ENCODE data around the gene MXD1. TPM values are rescaled to one million over a fixed set of nuclear protein-coding genes. Genes with fewer than 3 reads are reported as not detected.
A peak's percentile ranks its signal among the peaks of the same experiment; 100 is the strongest.

MXD1 gene
- total and polyA plus RNA-seq, 4 donors: 1.4 to 8.5 (median 5.8) TPM

DNA sequence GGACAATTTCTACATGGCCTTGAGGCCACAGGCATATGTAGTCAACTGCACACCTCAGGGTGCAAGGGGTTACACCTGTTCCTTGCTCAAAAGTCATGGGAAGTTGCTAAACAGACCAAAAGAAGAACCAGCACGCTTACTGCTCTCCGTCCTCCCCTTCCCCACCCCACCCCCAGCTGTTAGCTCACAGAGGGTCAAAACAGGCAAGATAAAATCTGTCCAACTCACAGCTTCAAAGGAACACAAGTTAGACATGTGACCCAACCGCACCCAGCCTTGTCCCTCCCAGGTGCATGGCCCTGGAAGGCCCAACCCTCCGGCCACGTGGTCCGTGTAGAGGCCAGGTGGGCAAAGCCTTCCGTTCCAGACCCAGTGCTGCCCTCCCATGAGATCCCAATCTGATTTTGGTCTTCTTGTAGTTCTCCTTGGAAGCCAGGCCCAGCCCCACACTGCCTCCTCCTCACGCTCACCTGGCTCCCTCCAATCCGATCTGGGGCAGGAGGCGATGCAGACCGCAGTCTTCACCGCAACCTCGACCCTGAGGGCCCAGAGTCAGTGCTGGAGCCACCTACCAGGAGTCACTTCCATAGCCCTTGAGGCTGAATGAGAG lies 61.0 kb downstream of the MXD1 start:
- peak in 1 of 2 donors; percentile 30 for TF ChIP-seq RXRA (IDR thresholded peaks at IDR 0.05)
- TF ChIP-seq HNF4A (conservative IDR thresholded peaks at IDR 0.05): peak in 1 of 2 donors; percentile 24
- no peak for TF ChIP-seq NR2F2 (IDR thresholded peaks at IDR 0.05)
- TF ChIP-seq SP1 (IDR thresholded peaks at IDR 0.05): peak; percentile 0
- TF ChIP-seq, protein P1, sequence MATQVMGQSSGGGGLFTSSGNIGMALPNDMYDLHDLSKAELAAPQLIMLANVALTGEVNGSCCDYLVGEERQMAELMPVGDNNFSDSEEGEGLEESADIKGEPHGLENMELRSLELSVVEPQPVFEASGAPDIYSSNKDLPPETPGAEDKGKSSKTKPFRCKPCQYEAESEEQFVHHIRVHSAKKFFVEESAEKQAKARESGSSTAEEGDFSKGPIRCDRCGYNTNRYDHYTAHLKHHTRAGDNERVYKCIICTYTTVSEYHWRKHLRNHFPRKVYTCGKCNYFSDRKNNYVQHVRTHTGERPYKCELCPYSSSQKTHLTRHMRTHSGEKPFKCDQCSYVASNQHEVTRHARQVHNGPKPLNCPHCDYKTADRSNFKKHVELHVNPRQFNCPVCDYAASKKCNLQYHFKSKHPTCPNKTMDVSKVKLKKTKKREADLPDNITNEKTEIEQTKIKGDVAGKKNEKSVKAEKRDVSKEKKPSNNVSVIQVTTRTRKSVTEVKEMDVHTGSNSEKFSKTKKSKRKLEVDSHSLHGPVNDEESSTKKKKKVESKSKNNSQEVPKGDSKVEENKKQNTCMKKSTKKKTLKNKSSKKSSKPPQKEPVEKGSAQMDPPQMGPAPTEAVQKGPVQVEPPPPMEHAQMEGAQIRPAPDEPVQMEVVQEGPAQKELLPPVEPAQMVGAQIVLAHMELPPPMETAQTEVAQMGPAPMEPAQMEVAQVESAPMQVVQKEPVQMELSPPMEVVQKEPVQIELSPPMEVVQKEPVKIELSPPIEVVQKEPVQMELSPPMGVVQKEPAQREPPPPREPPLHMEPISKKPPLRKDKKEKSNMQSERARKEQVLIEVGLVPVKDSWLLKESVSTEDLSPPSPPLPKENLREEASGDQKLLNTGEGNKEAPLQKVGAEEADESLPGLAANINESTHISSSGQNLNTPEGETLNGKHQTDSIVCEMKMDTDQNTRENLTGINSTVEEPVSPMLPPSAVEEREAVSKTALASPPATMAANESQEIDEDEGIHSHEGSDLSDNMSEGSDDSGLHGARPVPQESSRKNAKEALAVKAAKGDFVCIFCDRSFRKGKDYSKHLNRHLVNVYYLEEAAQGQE (IDR thresholded peaks at IDR 0.05): no peak
- no peak for TF ChIP-seq FOXA1 (IDR thresholded peaks at IDR 0.05)
- TF ChIP-seq HNF4G (IDR thresholded peaks at IDR 0.05): no peak
- TF ChIP-seq, protein P2, sequence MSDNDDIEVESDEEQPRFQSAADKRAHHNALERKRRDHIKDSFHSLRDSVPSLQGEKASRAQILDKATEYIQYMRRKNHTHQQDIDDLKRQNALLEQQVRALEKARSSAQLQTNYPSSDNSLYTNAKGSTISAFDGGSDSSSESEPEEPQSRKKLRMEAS (IDR thresholded peaks at IDR 0.05): no peak
- Histone ChIP-seq H3K27ac (ENCODE audit: low read depth in 1 of 2, low read length in 2 of 2) (peak overlapping the region; percentile 48 to 59), H3K4me3 (ENCODE audit: low read depth in 1 of 3, low read length in 3 of 3) (no peak overlapping the region), H3K9ac (ENCODE audit: low read depth in 1 of 2, low read length in 2 of 2) (no peak overlapping the region), H3K36me3 (ENCODE audit: control insufficient read depth in 4 of 4, insufficient read depth in 3 of 4, low read depth in 1 of 4, low read length in 3 of 4) (no peaks in the 10 kb centered on the region), H3K9me3 (ENCODE audit: control insufficient read depth in 4 of 4, low read length in 3 of 4) (no peaks in the 10 kb centered on the region), H3K27me3 (ENCODE audit: control insufficient read depth in 4 of 4, insufficient read depth in 4 of 4, low read length in 3 of 4) (no peaks in the 10 kb centered on the region), H3K4me1 (ENCODE audit: control insufficient read depth in 4 of 4, insufficient read depth in 4 of 4, low read length in 3 of 4) (peaks cover 6 to 22% (median 16%) of the 10 kb centered on the region in 4 donors)
- 76% methylated on average over 13 of the region's 13 CpGs for WGBS
- no peak for DNase-seq (ENCODE audit: low spot score)

DNA sequence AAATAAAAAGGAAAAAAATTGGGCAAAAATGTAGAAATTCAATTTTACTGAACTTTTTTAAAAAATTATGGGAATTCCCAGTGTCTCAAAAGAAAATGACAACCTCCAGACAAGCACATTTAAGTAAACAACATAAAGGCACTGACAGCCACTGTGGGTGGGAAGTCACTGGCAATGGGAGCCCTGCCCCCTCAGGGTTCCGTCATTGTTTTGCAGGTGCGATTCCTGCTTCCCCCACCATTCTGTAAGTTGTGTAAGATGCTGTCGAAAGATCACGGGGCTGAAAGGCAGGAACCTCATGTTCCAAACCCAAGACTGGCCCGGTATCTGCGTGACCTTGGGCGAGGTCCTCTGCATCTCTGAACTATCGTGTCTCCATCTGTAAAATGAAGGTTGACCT lies 62.3 kb downstream of the MXD1 start:
- TF ChIP-seq GABPA (IDR thresholded peaks at IDR 0.05 in 1 of 2, conservative IDR thresholded peaks at IDR 0.05 in 1 of 2): no peak
- no peak for TF ChIP-seq YY1 (IDR thresholded peaks at IDR 0.05)
- DNase-seq (ENCODE audit: low spot score): no peak
- H3K4me3 ChIP-seq (ENCODE audit: low read depth in 1 of 3, low read length in 3 of 3): no peak overlapping the region
- H3K27me3 ChIP-seq (ENCODE audit: control insufficient read depth in 4 of 4, insufficient read depth in 4 of 4, low read length in 3 of 4): no peaks in the 10 kb centered on the region
- no peaks in the 10 kb centered on the region for H3K9me3 ChIP-seq (ENCODE audit: control insufficient read depth in 4 of 4, low read length in 3 of 4)
- no peaks in the 10 kb centered on the region for H3K36me3 ChIP-seq (ENCODE audit: control insufficient read depth in 4 of 4, insufficient read depth in 3 of 4, low read depth in 1 of 4, low read length in 3 of 4)
- peak overlapping the region in 1 of 2 donors; percentile 65 for H3K27ac ChIP-seq (ENCODE audit: low read depth in 1 of 2, low read length in 2 of 2)
- peaks cover 6 to 22% (median 16%) of the 10 kb centered on the region in 4 donors for H3K4me1 ChIP-seq (ENCODE audit: control insufficient read depth in 4 of 4, insufficient read depth in 4 of 4, low read length in 3 of 4)
- WGBS: 92% methylated on average over 8 of the region's 8 CpGs
- no peak overlapping the region for H3K9ac ChIP-seq (ENCODE audit: low read depth in 1 of 2, low read length in 2 of 2)

DNA sequence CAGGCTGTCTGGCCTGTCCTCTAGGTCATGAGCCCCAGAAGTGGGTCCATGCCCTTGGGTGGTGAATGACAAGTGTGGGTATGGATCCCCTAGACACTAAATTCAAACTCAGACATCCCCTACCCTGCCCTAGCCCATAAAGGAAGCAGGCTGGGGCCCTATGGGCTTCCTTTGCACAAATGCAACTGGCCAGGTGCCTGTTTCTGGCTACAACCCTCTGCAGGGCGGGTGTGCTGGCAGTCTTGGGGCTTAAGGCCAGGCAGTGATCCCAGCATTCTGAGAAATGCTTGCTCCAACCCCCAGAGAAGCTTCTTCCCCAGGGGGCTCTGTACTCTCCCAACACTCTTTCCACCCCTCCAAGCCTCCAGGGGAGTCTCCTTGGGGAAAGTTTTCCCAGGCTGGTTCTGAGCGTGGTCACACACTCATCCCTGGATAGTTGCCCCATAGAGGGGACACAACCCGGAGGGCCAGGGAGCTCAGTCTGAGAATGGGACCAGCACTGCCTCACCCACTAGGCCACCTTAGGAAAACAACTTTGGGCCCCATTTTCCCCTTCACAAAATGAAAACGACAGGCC lies 63.1 kb downstream of the MXD1 start:
- whole genome bisulfite sequencing: 93% methylated on average over 4 of the region's 4 CpGs
- DNase-seq (ENCODE audit: low spot score): no peak
- TF ChIP-seq NR2F2 (IDR thresholded peaks at IDR 0.05) (no peak), RAD21 (IDR thresholded peaks at IDR 0.05) (no peak), FOXA2 (IDR thresholded peaks at IDR 0.05) (no peak), GABPA (IDR thresholded peaks at IDR 0.05 in 1 of 2, conservative IDR thresholded peaks at IDR 0.05 in 1 of 2) (no peak), HNF4A (conservative IDR thresholded peaks at IDR 0.05) (no peak), RXRA (IDR thresholded peaks at IDR 0.05) (no peak), FOXA1 (IDR thresholded peaks at IDR 0.05) (no peak)
- TF ChIP-seq, protein P1 (IDR thresholded peaks at IDR 0.05): no peak
- TF ChIP-seq, protein P3, sequence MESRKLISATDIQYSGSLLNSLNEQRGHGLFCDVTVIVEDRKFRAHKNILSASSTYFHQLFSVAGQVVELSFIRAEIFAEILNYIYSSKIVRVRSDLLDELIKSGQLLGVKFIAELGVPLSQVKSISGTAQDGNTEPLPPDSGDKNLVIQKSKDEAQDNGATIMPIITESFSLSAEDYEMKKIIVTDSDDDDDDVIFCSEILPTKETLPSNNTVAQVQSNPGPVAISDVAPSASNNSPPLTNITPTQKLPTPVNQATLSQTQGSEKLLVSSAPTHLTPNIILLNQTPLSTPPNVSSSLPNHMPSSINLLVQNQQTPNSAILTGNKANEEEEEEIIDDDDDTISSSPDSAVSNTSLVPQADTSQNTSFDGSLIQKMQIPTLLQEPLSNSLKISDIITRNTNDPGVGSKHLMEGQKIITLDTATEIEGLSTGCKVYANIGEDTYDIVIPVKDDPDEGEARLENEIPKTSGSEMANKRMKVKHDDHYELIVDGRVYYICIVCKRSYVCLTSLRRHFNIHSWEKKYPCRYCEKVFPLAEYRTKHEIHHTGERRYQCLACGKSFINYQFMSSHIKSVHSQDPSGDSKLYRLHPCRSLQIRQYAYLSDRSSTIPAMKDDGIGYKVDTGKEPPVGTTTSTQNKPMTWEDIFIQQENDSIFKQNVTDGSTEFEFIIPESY (IDR thresholded peaks at IDR 0.05): no peak
- TF ChIP-seq, protein P4, sequence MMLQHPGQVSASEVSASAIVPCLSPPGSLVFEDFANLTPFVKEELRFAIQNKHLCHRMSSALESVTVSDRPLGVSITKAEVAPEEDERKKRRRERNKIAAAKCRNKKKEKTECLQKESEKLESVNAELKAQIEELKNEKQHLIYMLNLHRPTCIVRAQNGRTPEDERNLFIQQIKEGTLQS (IDR thresholded peaks at IDR 0.05): no peak

More for the DNA sequence above, 63.1 kb downstream of the MXD1 start:
- H3K4me1 ChIP-seq (ENCODE audit: control insufficient read depth in 4 of 4, insufficient read depth in 4 of 4, low read length in 3 of 4): peaks cover 6 to 22% (median 16%) of the 10 kb centered on the region in 4 donors
- H3K9me3 ChIP-seq (ENCODE audit: control insufficient read depth in 4 of 4, low read length in 3 of 4): no peaks in the 10 kb centered on the region
- peak overlapping the region in 1 of 2 donors; percentile 65 for H3K27ac ChIP-seq (ENCODE audit: low read depth in 1 of 2, low read length in 2 of 2)
- no peak overlapping the region for H3K9ac ChIP-seq (ENCODE audit: low read depth in 1 of 2, low read length in 2 of 2)
- no peaks in the 10 kb centered on the region for H3K27me3 ChIP-seq (ENCODE audit: control insufficient read depth in 4 of 4, insufficient read depth in 4 of 4, low read length in 3 of 4)
- H3K4me3 ChIP-seq (ENCODE audit: low read depth in 1 of 3, low read length in 3 of 3): no peak overlapping the region
- no peaks in the 10 kb centered on the region for H3K36me3 ChIP-seq (ENCODE audit: control insufficient read depth in 4 of 4, insufficient read depth in 3 of 4, low read depth in 1 of 4, low read length in 3 of 4)

Data from liver (tissue), 9 donors.